ENCODE measurements around the gene SSTR4.

GRCh38 chr20:22995923-22996322 lies 39.2 kb upstream of the SSTR4 start:
- TF ChIP-seq CTCF (conservative IDR thresholded peaks at IDR 0.05; ENCODE audit: low read length) (no peak), EZH2phosphoT487 (IDR thresholded peaks at IDR 0.05; ENCODE audit: borderline replicate concordance) (no peak)
